Adrenal gland (tissue), 5 donors: Measurements from ENCODE around the gene TOX2.

ENCODE experiments used
- POLR2A ChIP-seq, 2 donors: fragments of 450-650 bp; IDR thresholded peaks; one replicate each; pipeline ENCODE4 v1.6.1; 2017; ENCODE audit warnings: antibody characterized with exemption in 2 of 2, mild to moderate bottlenecking in 2 of 2, moderate library complexity in 1 of 2
- TF ChIP-seq, protein P1 (sequence below), 6 experiments: fragments of 450-650 bp in 4 of 6; fragments of 200-600 bp in 2 of 6; sonication (generic) in 1 of 6; IDR thresholded peaks; 1 replicate in 5 of 6; 2 replicates in 1 of 6; pipeline versions ENCODE4 v1.5.1 to v1.8.0; 2016 to 2021; ENCODE audit warnings: antibody characterized with exemption in 6 of 6, mild to moderate bottlenecking in 2 of 6, moderate library complexity in 1 of 6
- donor health status: DM: no; HTN: no; CAD: no.

DNA sequence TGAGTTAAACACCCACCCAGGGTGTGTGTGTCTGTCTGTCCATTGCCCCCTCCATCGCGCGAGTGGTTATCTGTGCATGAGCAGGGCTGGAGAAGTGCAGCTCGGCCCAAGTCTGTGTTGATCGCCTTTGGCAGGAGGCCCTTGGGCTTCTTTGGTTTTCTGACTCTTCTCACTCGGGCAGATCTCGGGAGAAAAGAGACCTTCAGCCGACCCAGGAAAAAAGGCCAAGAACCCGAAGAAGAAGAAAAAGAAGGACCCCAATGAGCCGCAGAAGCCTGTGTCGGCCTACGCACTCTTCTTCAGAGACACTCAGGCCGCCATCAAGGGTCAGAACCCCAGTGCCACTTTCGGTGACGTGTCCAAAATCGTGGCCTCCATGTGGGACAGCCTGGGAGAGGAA is 139.5 kb downstream of the TOX2 start:
- TF ChIP-seq POLR2A (IDR thresholded peaks at IDR 0.05): no peak
- TF ChIP-seq, protein P1, sequence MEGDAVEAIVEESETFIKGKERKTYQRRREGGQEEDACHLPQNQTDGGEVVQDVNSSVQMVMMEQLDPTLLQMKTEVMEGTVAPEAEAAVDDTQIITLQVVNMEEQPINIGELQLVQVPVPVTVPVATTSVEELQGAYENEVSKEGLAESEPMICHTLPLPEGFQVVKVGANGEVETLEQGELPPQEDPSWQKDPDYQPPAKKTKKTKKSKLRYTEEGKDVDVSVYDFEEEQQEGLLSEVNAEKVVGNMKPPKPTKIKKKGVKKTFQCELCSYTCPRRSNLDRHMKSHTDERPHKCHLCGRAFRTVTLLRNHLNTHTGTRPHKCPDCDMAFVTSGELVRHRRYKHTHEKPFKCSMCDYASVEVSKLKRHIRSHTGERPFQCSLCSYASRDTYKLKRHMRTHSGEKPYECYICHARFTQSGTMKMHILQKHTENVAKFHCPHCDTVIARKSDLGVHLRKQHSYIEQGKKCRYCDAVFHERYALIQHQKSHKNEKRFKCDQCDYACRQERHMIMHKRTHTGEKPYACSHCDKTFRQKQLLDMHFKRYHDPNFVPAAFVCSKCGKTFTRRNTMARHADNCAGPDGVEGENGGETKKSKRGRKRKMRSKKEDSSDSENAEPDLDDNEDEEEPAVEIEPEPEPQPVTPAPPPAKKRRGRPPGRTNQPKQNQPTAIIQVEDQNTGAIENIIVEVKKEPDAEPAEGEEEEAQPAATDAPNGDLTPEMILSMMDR (IDR thresholded peaks at IDR 0.05): no peak
